NT2/D1 (cell line): ENCODE measurements around the gene ANKHD1.
"Not testable (repeated sequence)": the region's sequence is repeated elsewhere in the genome, so short reads cannot be mapped to it uniquely, and the experiment has no call there.

ENCODE experiments used
- SUZ12 ChIP-seq: IDR thresholded peaks from 2 replicates; pipeline ENCODE4 v1.6.1; 2011; ENCODE audit not compliant: insufficient read length, insufficient read depth; ENCODE audit errors: extremely low read depth
- ZNF274 ChIP-seq: IDR thresholded peaks from 2 replicates; pipeline ENCODE4 v1.6.1; 2011; ENCODE audit warnings: mild to moderate bottlenecking, low read depth, low read length

- not testable (repeated sequence) for TF ChIP-seq ZNF274, SUZ12
Observed at GRCh38 chr5:140421375-140421774, 19.7 kb downstream of the ANKHD1 start.
